Hematopoietic multipotent progenitor cell (in vitro differentiated cells): Measurements from ENCODE around the gene ABHD15. TPM values are rescaled to one million over a fixed set of nuclear protein-coding genes. Genes with fewer than 3 reads are reported as not detected.
"Not testable (repeated sequence)": the region's sequence is repeated elsewhere in the genome, so short reads cannot be mapped to it uniquely, and the experiment has no call there.

Experiments used
- DNase-seq, 3 donors: peaks; one replicate each; pipeline ENCODE4 v3.0.0-alpha.2; 2011 to 2015; ENCODE audit warnings: low read depth in 2 of 3, low spot score in 2 of 3
- total RNA-seq: library from RNA; depleted of rRNA; stranded (reverse); fragments of >200 nt; gene quantifications from one replicate; pipeline ENCODE4 v1.2.3, GENCODE V29; 2012

Gene ABHD15
- total RNA-seq, 1 donor = 13.5 TPM

GRCh38 chr17:29571883-29572681, 5.2 kb upstream of the ABHD15 start:
- DNase-seq = no peak

DNA sequence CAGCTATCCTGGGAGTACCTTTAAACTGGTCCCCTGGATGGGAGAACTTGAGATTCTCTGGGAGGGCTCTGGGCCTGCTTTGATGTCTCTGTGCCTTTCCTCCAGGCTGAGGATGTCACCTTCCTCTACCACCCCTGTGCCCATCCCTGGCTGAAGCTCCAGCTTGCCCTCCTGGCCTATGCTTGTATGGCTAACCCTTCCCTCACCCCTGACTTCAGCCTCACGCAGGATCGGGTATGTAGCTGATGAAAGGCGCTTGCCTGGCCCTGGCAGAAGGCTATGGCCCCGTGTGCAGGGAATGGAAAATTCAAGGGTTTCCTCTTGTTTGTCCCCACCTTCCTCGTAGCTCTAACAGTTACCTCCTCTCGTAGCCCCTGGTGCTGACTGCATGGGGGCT, 4.6 kb upstream of the ABHD15 start:
- DNase-seq = no peak

GRCh38 chr17:29570521-29570920, 3.7 kb upstream of the ABHD15 start:
- DNase-seq = no peak

- DNase-seq = no peak
Observed at GRCh38 chr17:29569245-29569950, 2.6 kb upstream of the ABHD15 start.

GRCh38 chr17:29568331-29569244, 1.8 kb upstream of the ABHD15 start, which contains the start of gene TP53I13:
Gene TP53I13, plus strand, starts transcription at chr17:29568701. Its CDS starts 58 bp downstream, at chr17:29568759.
- peak; percentile 66 to 88 (median 86) for DNase-seq

- DNase-seq = peak; percentile 55 to 81 (median 78)
Observed at GRCh38 chr17:29567554-29568330, 905 bp upstream of the ABHD15 start.

GRCh38 chr17:29567304-29567553, 392 bp upstream of the ABHD15 start:
- DNase-seq = no peak

GRCh38 chr17:29565643-29566472, 979 bp downstream of the ABHD15 start:
- peak in 1 of 3 donors; percentile 43 for DNase-seq

GRCh38 chr17:29563816-29564215, 3.0 kb downstream of the ABHD15 start:
- DNase-seq = no peak

DNA sequence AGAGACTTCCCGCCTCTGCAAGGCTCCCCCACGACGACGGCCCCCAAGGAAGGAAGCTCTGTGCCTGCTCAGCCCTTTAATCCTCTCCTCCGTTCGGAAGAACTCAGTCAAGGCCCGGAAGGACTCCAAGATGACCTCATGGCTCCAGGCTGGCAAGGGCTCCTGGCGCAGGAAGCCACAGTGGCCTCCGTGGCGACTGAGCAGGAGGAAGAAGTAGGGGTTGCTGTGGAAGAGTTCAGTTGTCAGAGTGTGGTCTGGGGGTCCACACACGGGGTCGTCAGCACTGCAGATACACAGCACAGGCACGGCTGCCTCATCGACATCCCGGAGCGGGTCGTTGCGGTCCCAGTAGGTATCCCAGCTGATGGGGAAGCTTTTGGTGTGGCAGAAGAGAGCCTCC, 4.2 kb downstream of the ABHD15 start:
- DNase-seq = no peak

DNA sequence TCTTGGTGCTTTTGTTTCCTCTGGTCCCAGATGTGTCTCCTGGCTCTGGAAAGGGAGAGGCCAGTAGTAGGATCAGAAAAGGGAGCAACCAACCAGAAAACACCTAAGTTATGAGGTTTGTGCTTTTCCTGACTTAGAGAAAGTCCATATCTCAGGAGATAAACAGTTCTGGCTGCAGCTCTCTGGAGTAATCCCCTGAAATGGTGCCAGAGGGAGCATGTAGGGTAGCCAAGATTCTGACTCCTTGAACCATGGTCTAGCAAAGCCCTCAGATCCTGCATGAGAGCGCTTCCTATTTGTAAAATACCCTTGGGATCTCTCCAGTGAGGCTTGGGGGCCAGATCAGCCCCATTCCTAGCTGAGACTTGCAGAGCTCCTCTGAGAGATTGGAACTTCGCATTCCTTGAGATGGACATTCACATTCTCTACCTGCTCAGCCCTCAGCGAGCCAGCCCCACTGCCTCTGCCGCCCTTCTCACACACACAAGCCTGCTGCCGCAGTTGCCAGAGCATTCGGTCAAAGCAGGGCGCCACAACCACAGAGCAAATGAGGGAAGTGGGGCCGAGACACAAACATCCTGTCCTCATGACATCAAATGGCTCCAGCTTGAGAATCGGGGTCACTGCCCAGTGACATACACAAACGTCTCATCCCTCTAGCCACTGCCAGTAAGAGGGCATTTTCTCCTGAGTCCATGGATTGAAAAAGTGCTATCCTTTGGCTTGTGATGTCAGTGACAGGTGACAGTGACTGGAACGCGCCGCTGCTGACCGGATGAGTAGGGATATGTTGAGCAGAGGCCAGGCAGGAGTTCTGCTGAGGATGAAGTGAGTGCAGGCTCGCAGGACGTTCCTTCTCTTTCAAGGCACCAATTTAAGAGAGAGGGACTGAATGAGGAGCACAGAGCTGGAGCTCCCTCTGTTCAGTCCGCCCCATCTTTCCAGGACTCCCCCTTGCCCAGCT, 5.0 kb downstream of the ABHD15 start:
- DNase-seq = peak in 1 of 3 donors; percentile 64

- DNase-seq = peak in 2 of 3 donors; percentile 38 to 68
Observed at GRCh38 chr17:29560316-29560715, 6.5 kb downstream of the ABHD15 start.

- no peak for DNase-seq
Observed at GRCh38 chr17:29559640-29560039, 7.2 kb downstream of the ABHD15 start.

DNA sequence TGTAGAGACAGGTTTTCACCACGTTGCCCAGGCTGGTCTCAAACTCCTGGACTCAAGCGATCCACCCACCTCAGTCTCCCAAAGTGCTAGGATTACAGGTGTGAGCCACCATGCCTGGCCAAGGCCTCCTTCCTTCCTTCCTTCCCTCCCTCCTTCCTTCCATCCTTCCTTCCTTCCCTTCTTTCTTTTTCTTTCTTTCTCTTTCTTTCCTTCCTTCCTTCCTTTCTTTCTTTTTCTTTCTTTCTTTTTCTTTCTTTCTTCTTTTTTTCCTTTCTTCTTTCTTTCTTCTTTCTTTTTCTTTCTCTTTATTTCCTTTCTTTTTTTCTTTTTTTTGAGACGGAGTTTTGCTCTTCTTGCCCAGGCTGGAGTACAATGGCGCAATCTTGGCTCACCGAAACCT, 8.7 kb downstream of the ABHD15 start:
- DNase-seq = not testable (repeated sequence)

- no peak for DNase-seq
Observed at GRCh38 chr17:29557739-29558116, 9.1 kb downstream of the ABHD15 start.

GRCh38 chr17:29557085-29557738, 9.6 kb downstream of the ABHD15 start:
- peak in 1 of 3 donors; percentile 29 for DNase-seq

DNA sequence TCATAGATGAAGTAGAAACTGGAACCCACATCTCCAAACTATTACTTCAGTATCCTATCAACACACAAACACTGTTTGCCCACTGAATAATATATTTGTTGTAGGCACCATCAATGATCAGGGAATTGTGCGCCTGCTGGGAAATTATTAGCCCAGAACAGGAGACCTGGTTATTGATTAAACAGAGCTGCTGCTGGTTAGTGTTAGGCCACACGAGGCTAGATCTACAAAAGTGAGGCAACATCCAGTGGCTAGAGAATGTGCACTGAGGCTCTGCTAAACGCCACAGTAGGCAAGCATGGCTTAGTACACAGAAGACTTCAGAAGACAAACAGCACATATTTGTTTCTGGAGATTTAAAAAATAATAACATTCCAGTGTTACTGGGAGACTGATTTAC, 11.0 kb downstream of the ABHD15 start:
- DNase-seq = no peak
